Middle frontal gyrus (tissue), 1 donor: Measurements from ENCODE around the gene GARIN3.

ENCODE experiments used
- DNase-seq: peaks from one replicate; pipeline ENCODE4 v3.0.0-alpha.2; 2015; ENCODE audit warnings: low spot score; ENCODE audit errors: extremely low spot score

Gene GARIN3

DNA sequence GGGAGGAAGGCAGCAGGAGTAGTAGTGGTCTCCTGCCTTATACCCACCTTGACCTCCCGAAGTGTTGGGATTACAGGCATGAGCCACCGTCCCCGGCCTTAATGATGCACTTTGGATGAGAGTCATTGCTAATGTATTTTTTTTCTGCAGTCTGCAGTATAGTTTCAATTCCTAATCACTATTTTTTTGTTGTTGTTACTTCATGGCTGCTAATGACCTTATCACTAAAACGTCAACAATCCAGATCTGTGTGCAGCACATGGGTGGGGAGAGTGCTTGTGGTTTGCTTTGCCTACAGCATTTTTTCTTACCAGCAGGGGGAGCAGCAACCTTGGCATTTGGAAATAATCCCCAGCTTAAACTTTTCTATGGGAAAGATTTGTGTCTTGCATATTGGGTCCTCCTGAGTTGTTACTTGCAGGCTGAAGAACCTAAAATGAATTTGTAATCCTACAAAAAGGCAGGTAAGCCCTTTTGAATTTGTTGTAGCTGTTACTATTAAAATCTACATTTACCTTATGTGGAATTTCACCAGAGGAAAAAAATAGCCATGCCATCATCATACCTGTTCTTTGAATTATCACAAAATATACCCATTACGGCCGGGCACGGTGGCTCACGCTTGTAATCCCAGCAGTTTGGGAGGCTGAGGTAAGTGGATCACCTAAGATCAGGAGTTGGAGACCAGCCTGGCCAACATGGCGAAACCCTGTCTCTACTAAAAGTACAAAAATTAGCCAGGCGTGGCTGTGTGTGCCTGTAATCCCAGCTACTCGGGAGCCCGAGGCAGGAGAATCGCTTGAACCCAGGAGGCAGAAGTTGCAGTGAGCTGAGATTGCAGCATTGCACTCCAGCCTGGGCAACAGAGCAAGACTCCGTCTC is 17.1 kb downstream of the GARIN3 start:
- DNase-seq: peak; percentile 41

DNA sequence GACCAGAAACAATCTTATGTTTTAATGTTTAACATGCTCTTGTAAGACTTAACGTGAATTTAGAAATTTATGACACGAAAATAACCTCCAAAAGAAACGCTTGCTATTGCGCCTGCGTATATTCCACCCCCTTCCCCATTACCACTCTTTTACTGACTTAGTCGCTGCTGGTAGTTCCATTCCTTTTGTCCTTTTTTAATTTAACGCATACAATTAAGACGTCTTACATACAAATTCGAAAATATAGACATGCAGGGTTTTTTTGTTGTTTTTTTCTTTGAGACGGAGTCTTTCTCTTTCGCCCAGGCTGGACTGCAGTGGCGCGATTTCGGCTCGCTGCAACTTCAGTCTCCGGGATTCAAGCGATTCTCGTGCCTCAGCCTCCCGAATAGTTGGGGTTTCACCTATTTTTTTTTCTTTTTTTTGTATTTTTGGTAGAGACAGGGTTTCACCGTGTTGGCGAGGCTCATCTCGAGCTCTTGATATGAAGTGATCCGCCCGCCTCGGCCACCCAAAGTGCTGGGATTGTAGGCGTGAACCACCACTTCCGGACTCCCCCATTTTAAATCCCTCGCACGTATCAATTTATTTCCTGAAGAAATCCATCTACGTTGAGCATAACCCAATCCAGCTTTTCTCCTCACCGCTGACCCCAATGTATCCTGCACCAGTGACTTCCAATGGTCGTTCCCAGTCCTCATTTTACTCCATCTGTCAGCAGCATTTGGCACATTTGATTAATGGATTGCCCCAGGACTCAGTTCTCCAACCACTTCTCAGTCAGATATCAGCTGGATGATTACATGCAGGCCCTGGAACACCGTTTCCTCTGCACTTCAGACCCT is 22.7 kb downstream of the GARIN3 start:
- peak; percentile 12 for DNase-seq

DNA sequence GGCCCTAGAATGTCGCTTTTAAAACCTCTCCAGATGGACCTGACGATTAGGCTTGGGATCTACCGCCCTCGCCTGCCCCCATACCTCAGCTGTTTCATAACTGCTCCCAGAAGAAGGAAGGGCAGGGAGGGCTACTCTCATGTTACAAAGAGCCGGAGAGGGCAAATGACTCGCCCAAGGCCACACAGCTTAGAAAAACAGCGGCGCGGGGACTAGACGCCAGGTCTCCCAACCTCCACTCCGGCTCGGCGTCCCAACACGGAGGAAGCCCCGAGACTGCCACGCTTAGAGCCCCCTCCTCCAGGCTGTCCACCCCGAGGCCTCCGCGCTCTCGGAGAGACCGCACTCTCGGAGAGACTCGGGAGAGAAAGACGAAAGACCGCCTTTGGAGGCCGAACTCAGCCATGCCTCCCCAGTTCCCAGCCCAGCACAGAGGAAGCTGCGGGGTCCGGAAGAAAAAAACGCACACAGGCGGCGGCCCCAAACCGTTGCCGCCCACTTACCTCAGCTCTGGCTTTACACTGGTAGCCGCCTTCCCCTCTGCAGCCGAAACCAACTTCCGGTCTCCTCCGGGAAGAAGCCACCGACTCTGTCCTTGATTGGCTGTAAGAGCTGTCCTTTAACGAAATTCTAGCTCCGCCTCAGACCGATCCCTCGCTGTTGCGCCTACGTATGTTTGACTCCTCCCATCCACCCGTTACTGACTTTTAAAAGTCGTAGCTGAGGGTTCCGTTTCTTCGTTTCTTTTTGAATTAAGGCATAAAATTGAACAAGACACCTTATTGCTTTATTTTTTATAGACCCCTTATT is 23.5 kb downstream of the GARIN3 start, which contains the start of gene MED7:
Gene MED7 (minus strand): TSS at position 549 of the 810 bp plus-strand sequence. CDS start 3,434 bp downstream, outside the sequence.
- DNase-seq: peak; percentile 99

DNA sequence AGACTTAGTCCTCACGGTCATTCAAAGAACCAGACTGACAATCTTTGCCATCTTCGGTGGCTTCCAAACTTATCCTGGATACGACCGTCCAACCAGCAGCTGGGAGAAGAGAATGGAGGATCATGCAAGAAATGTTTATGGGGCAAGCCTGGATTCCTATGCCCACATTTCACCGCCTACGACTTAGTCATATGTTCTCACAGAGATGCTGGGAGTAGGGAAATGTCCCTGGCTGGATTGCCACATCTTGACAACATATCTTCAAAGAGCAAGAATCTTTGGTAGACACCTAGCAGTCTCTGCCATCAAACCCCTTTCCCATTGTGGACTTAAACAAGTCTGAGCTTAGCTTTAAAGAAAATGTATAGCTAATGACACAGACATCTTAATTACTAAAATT is 28.4 kb downstream of the GARIN3 start:
- peak; percentile 14 for DNase-seq

DNA sequence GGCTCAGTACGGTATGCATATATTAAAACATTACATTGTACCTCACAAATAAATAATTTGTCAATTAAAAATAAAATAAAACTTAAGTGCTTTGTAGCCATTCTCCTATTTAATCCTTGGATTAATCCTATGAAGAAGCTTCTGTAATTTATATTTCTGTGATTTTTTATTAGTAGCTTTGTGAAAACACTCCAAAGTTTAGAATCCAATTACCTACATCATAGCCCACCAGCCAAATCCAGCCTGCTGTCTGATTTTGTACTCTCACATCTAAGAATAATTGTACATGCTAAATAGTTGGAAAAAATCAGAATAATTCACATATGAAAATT is 33.8 kb downstream of the GARIN3 start:
- no peak for DNase-seq

DNA sequence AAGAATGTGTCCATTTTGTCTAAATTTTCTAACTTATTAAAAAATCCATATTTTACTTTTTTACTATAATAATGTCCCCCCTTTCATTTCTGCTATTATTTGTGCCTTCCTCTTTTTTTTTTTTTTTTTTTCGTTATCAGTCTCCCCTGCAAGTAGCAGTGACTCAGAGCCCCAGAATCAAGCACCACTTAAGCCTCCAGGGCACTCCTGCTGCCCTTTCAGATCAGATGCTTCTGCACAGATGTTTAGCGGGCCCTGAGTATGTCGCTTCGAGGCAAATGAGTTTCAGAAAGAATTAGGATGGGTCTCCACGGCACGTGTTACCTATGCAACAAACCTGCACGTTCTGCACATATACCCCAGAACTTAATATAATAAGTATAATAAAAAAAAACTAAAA is 35.1 kb downstream of the GARIN3 start:
- DNase-seq: no peak

DNA sequence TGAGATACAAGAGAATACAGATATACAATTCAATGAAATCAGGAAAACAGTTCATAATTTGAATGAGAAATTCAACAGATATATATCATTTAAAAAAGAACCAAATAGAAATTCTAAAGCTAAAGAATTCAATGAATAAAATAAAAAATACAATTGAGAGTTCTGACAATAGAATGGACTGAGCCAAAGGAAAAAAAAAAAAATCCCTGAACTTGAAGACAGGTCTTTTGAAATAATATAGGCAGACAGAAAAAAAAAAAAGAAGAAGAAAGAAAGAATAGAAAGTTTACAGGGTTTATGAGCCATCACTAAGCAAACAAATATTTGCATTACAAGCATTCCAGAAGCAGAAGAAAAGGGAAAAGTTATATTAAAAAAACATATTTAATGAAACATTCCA is 44.4 kb downstream of the GARIN3 start:
- no peak for DNase-seq

DNA sequence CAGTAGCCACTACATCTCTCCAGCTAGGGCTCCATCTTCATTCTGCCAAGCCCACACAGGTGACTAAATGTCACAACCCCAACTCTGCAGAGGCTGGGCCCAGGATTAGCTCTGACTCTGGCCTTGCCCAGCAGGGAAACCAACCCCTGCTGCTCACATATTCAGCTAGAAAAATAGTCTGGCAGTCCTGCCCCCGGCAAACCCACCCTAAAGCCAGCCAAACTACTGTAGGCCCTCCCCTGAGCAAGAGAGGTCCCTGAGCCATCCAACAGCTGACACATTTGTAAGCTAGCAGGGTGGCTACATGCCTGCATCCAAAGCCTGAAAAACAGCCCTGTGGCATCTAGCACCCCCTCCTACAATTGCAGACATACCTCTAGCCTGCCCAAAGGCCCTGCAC is 46.0 kb downstream of the GARIN3 start:
- DNase-seq: no peak

DNA sequence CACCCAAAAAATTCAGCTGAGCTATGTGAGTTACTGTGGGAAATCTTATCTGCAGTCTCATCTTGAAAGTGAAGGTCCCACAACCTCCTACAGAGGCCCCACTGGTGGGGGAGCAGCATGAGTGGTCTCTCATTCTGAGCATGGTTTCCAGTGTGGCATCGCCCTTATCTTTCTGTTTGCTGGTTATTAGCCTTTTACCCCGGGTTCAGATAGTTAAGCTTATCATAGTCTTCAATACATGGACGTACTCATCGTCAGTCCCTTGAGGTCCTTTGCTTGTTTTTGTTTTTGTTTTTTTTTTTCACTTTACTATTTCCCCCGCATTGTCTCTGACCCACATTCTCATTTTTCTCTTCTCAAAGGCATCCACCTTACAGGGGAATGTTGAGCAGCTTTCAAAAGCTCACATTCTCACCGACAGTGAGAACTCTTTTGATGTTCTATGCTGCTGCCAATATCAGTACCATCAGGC is 49.5 kb downstream of the GARIN3 start:
- DNase-seq: no peak

DNA sequence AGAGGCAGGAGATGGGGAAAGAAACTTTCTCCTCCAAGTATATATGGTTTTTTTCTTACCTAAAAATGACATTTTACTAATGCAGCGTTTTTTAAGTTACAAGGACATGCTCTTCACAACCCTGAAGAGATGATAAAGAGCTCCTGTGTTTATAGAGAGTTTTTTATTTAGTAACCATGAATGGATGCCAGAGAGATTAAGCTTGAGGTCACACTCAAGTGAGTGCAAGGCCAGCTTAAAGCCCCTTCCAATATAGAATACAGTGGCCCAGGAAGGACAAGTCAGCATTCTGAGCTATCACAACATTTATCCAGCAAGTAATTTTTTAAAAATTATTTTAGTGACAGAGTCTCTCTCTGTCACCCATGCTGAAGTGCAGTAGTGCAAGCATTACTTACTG is 50.6 kb downstream of the GARIN3 start:
- DNase-seq: no peak

DNA sequence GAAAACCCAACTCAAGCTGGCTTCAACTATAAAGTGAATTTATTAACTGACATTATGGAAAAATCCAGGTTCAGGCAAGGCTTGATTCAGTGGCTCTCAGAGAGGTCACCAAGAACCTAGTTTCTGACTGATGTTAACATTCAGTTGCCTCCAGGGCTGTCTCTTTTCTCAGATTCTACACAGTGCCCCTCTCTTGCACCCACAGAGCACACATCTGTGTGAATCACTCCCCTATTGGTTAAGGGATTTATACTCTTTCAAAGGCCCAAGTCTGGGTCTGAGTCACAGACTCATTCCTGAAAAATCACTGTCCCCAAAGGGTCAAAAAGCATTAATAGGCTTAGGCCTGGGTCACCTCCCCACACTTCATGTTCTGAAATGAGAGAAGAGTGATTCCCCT is 51.1 kb downstream of the GARIN3 start:
- no peak for DNase-seq

DNA sequence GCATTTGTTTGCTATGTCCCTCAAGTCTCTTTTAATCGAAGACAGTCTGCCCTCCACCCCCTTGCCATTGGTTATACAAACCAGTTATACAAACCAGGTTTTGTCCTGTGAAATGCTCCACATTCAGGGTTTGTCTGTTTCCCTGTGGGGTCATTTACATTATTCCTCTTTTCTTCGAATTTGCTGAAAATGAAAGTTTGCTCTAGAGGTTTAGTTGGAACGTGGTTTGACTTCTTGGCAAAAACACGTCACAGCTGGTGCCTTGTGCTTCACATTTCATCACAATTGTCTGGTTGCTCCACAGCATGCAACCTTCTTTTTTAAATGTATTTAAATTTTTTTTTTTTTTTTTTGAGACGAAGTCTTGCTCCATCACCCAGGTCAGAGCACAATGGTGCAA is 53.1 kb downstream of the GARIN3 start:
- DNase-seq: no peak
